Measurements from ENCODE around the gene SNX13. TPM values are rescaled to one million over a fixed set of nuclear protein-coding genes. Genes with fewer than 3 reads are reported as not detected.

The SNX13 gene
- total RNA-seq, 4 donors from 2014 or later: 71.1 to 94.9 (median 80.9) TPM

GRCh38 chr7:17900464-17900863, 39.8 kb downstream of the SNX13 start:
- TF ChIP-seq CTCF (IDR thresholded peaks at IDR 0.05; ENCODE audit: low read depth): no peak

GRCh38 chr7:17898111-17898510, 42.2 kb downstream of the SNX13 start:
- TF ChIP-seq CTCF (IDR thresholded peaks at IDR 0.05; ENCODE audit: low read depth): no peak

- TF ChIP-seq CTCF (IDR thresholded peaks at IDR 0.05; ENCODE audit: low read depth): no peak
These were observed 53.0 kb downstream of the SNX13 start for GRCh38 chr7:17887286-17887685.

- no peak for TF ChIP-seq CTCF (IDR thresholded peaks at IDR 0.05; ENCODE audit: low read depth)
These were observed 57.6 kb downstream of the SNX13 start for GRCh38 chr7:17882685-17883084.

- TF ChIP-seq CTCF (IDR thresholded peaks at IDR 0.05; ENCODE audit: low read depth): no peak
These were observed 61.1 kb downstream of the SNX13 start for GRCh38 chr7:17879075-17879661.

- no peak for TF ChIP-seq CTCF (IDR thresholded peaks at IDR 0.05; ENCODE audit: low read depth)
These were observed 61.7 kb downstream of the SNX13 start for GRCh38 chr7:17878627-17879026.

- no peak for TF ChIP-seq CTCF (IDR thresholded peaks at IDR 0.05; ENCODE audit: low read depth)
These were observed 68.3 kb downstream of the SNX13 start for GRCh38 chr7:17871815-17872533.
